ENCODE data around the gene TBC1D21. TPM values are rescaled to one million over a fixed set of nuclear protein-coding genes. Genes with fewer than 3 reads are reported as not detected.

The TBC1D21 gene
- not detected for total RNA-seq
- long read RNA-seq = 0 reads

- DNase-seq (no peak), ATAC-seq (no peak)
- intact Hi-C loops (cut with DNase I, micrococcal nuclease) = no loop called here
These were observed at the start of gene TBC1D21 for GRCh38 chr15:73873456-73873855. Gene TBC1D21, plus strand, starts transcription at chr15:73873564. Its CDS starts 146 bp downstream, at chr15:73873710.

- intact Hi-C loops (cut with DNase I, micrococcal nuclease) = no loop called here
- no peak for DNase-seq
- ATAC-seq = no peak
These were observed 46.6 kb upstream of the TBC1D21 start for GRCh38 chr15:73826711-73827251.

GRCh38 chr15:73829523-73829922 is 43.8 kb upstream of the TBC1D21 start:
- intact Hi-C loops (cut with DNase I, micrococcal nuclease) = no loop called here
- ATAC-seq (no peak), DNase-seq (no peak)

GRCh38 chr15:73832657-73833056 is 40.7 kb upstream of the TBC1D21 start:
- intact Hi-C loops (cut with DNase I, micrococcal nuclease) = no loop called here
- DNase-seq (no peak), ATAC-seq (no peak)

- DNase-seq (no peak), ATAC-seq (no peak)
- intact Hi-C loops (cut with DNase I, micrococcal nuclease) = no loop called here
These were observed 36.5 kb upstream of the TBC1D21 start for GRCh38 chr15:73836845-73837244.

- ATAC-seq (no peak), DNase-seq (peak in 1 of 2 donors; percentile 10)
- intact Hi-C loops (cut with DNase I, micrococcal nuclease) = no loop called here
These were observed 34.4 kb upstream of the TBC1D21 start for GRCh38 chr15:73838831-73839426.

GRCh38 chr15:73839699-73840377 is 33.5 kb upstream of the TBC1D21 start:
- no peak for ATAC-seq
- intact Hi-C loops (cut with DNase I, micrococcal nuclease) = no loop called here
- DNase-seq = no peak

- DNase-seq = no peak
- no peak for ATAC-seq
- intact Hi-C loops (cut with DNase I, micrococcal nuclease) = no loop called here
These were observed 32.6 kb upstream of the TBC1D21 start for GRCh38 chr15:73840771-73841170.

- ATAC-seq (no peak), DNase-seq (no peak)
- intact Hi-C loops (cut with DNase I, micrococcal nuclease) = no loop called here
These were observed 31.3 kb upstream of the TBC1D21 start for GRCh38 chr15:73841756-73842725.

GRCh38 chr15:73843787-73844186 is 29.6 kb upstream of the TBC1D21 start:
- intact Hi-C loops (cut with DNase I, micrococcal nuclease) = no loop called here
- DNase-seq (no peak), ATAC-seq (no peak)

GRCh38 chr15:73844356-73844755 is 29.0 kb upstream of the TBC1D21 start:
- intact Hi-C loops (cut with DNase I, micrococcal nuclease) = no loop called here
- no peak for ATAC-seq
- DNase-seq = no peak

- no peak for DNase-seq
- intact Hi-C loops (cut with DNase I, micrococcal nuclease) = no loop called here
- ATAC-seq = no peak
These were observed 27.9 kb upstream of the TBC1D21 start for GRCh38 chr15:73845507-73845906.

GRCh38 chr15:73845907-73846306 is 27.5 kb upstream of the TBC1D21 start:
- intact Hi-C loops (cut with DNase I, micrococcal nuclease) = no loop called here
- DNase-seq = no peak
- ATAC-seq = no peak

GRCh38 chr15:73849641-73850040 is 23.7 kb upstream of the TBC1D21 start:
- intact Hi-C loops (cut with DNase I, micrococcal nuclease) = no loop called here
- DNase-seq = no peak
- ATAC-seq = no peak

GRCh38 chr15:73850228-73850627 is 23.1 kb upstream of the TBC1D21 start:
- intact Hi-C loops (cut with DNase I, micrococcal nuclease) = no loop called here
- ATAC-seq (no peak), DNase-seq (no peak)

GRCh38 chr15:73851689-73852088 is 21.7 kb upstream of the TBC1D21 start:
- peak in 1 of 2 donors; percentile 24 for DNase-seq
- intact Hi-C loops (cut with DNase I, micrococcal nuclease) = no loop called here
- no peak for ATAC-seq

GRCh38 chr15:73852507-73852906 is 20.9 kb upstream of the TBC1D21 start:
- intact Hi-C loops (cut with DNase I, micrococcal nuclease) = no loop called here
- ATAC-seq = no peak
- no peak for DNase-seq

GRCh38 chr15:73854265-73854664 is 19.1 kb upstream of the TBC1D21 start:
- intact Hi-C loops (cut with DNase I, micrococcal nuclease) = no loop called here
- DNase-seq = no peak
- no peak for ATAC-seq

- ATAC-seq (no peak), DNase-seq (no peak)
- intact Hi-C loops (cut with DNase I, micrococcal nuclease) = no loop called here
These were observed 16.7 kb upstream of the TBC1D21 start for GRCh38 chr15:73856458-73857192.
